Fibroblast of pulmonary artery (primary cell): ENCODE results near the gene SESTD1.

ENCODE experiments used
- DNase-seq: peaks from one replicate; pipeline ENCODE4 v3.0.0-alpha.2; 2010; ENCODE audit warnings: low read depth
- H3K4me3 ChIP-seq: replicated peaks from 2 replicates; pipeline ENCODE4 v1.5.1; 2011; ENCODE audit warnings: low read depth, mild to moderate bottlenecking, control low read depth, low read length, moderate library complexity
- TF ChIP-seq, protein P1 (sequence below): IDR thresholded peaks from 2 replicates; pipeline ENCODE4 v1.5.1; 2011; ENCODE audit warnings: mild to moderate bottlenecking, control low read depth, low read length, inconsistent platforms; ENCODE audit errors: missing control alignments

SESTD1 gene

DNA sequence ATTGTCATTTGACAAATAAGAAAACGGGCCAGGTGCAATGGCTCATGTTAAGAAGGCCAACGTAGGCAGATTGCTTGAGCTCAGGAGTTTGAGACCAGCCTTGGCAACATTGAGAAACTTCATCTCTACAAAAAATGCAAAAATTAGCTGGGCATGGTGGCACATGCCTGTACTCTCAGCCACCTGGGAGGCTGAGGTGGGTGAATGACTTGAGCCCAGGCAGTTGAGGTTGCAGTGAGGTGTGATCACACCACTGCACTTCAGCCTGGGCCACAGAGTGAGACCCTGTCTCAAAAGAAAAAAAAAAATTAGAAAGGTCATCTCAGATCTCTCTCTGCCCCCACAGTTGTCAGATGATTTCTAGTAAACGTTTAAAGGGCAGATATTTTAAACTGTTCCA lies 4.4 kb downstream of the SESTD1 start:
- DNase-seq: no peak
- TF ChIP-seq, protein P1, sequence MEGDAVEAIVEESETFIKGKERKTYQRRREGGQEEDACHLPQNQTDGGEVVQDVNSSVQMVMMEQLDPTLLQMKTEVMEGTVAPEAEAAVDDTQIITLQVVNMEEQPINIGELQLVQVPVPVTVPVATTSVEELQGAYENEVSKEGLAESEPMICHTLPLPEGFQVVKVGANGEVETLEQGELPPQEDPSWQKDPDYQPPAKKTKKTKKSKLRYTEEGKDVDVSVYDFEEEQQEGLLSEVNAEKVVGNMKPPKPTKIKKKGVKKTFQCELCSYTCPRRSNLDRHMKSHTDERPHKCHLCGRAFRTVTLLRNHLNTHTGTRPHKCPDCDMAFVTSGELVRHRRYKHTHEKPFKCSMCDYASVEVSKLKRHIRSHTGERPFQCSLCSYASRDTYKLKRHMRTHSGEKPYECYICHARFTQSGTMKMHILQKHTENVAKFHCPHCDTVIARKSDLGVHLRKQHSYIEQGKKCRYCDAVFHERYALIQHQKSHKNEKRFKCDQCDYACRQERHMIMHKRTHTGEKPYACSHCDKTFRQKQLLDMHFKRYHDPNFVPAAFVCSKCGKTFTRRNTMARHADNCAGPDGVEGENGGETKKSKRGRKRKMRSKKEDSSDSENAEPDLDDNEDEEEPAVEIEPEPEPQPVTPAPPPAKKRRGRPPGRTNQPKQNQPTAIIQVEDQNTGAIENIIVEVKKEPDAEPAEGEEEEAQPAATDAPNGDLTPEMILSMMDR: no peak
- H3K4me3 ChIP-seq: no peak overlapping the region

GRCh38 chr2:179255129-179255528 lies 9.5 kb downstream of the SESTD1 start:
- no peak for DNase-seq
- H3K4me3 ChIP-seq: no peak overlapping the region

DNA sequence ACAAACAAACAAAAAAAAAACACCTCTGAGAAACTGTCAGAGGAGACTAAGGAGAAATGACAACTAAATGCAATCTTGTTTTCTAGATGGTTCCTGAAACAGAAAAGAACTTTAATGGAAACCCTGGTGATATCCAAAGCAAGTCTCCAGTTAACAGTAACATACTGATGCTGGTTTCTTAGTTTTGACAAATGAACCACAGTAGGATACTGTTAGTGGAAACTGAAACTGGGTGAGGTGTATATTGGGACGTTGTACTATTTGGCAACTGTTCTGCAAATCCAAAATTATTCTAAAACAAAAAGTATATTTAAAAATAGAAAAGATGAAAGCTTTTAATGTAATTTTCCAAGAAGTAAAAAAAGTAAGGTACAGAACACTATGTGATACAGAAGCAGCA lies 11.4 kb downstream of the SESTD1 start:
- no peak overlapping the region for H3K4me3 ChIP-seq
- TF ChIP-seq, protein P1: no peak
- no peak for DNase-seq

More at GRCh38 chr2:179255129-179255528, 9.5 kb downstream of the SESTD1 start:
- TF ChIP-seq, protein P1: no peak

DNA sequence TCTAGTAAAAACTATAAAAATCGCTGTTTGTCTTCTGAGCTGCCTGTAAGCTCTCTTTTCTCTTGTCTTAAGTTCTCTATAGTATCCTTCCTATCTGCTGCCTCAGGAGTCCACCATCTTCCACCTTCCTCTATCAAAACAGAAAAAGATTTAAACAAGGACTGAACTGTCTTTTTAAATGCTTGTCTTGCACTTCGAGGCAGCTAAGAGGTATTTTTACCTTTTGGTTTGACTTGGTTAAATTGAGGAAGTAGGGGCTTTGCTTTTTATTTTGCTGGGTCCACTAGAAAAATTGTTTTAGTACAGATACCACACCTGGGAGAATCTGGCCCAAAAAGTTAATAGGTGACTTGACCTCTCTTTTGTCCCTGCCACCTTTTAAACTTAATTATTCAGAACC lies 12.2 kb downstream of the SESTD1 start:
- TF ChIP-seq, protein P1: no peak
- H3K4me3 ChIP-seq: no peak overlapping the region
- DNase-seq: no peak

DNA sequence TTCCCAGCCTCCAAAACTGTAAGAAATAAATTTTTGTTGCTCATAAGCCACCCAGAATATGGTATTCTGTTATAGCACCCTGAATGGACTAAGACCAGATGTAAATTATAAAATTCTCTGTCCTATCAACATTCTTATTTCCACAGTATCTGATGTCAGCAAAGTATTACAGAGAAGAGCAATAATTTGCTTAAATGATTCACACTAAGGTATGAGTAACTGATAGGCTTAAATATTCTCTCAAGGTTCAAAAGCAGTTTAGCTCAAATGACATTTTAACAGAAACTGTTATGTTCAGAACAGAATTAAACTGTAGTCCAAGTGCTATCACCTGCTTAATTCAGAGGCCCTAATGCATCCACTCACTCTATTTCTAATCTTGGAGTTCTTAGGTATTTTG lies 12.8 kb downstream of the SESTD1 start:
- no peak for DNase-seq
- TF ChIP-seq, protein P1: no peak
- H3K4me3 ChIP-seq: no peak overlapping the region

GRCh38 chr2:179250848-179251504 lies 13.7 kb downstream of the SESTD1 start:
- TF ChIP-seq, protein P1: no peak
- no peak overlapping the region for H3K4me3 ChIP-seq
- DNase-seq: no peak

GRCh38 chr2:179250095-179250494 lies 14.5 kb downstream of the SESTD1 start:
- no peak for DNase-seq
- TF ChIP-seq, protein P1: no peak
- H3K4me3 ChIP-seq: no peak overlapping the region
